Pulmonary artery endothelial cell (primary cell): ENCODE data around the gene PDE4DIP. TPM values are rescaled to one million over a fixed set of nuclear protein-coding genes. Genes with fewer than 3 reads are reported as not detected.
"Not testable (repeated sequence)": the region's sequence is repeated elsewhere in the genome, so short reads cannot be mapped to it uniquely, and the experiment has no call there.

Source experiments
- DNase-seq: peaks from one replicate; pipeline ENCODE4 v3.0.0-alpha.2; 2011; ENCODE audit warnings: low read depth, low spot score
- total RNA-seq: library from RNA; depleted of rRNA; stranded (reverse); fragments of >200 nt; gene quantifications from 2 replicates; pipeline ENCODE4 v1.2.3, GENCODE V29; 2014

The PDE4DIP gene
- total RNA-seq, 1 donor from 2014 or later, result 9.6 TPM

DNA sequence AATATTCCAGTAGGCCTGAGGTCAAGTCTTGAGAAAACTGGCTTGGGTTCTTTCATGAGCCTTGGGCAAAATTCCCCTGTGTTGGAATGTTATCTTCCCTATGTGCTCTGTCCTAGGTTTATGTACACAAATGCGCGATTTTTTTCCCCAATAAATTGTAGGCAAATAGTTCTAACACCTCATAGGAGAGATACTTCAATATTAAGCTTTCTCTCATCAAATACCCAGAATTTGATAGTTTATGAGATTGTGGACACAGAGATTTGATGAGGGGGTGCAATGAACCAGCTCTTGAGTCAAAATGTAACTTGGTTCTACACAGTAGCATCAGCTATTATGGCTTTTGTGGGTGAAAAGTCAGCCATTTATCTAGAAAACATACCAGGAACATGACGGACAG is 220.4 kb downstream of the PDE4DIP start:
- not testable (repeated sequence) for DNase-seq

DNA sequence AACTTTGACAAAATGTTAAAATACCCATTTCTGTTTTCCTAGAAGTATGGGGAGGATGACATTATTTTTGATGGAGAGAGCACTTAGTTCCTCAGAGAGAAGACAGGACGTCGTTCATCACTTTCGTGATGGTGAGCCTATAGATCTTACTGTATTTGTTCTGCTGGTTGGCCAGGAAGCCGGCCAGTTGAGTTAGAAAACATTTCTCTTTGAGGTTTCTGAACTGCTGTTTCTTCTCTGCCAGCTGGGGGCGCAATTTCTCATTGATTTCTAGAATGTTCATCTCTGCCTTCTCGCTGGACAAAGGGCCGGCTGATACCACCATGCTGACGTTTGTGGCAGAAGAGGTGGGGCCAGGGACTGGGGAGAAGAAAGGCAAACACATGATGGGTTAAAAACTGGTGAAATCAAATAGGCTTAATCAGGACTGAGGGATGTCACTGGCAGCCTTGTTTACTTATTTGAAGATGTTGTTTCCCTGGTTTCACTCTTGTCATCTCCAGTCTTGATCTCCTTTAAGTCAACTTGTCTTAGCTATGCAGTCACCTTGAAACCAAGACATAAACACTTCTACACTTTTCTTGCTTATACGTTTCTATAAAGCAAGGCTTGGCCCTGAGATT is 231.4 kb downstream of the PDE4DIP start:
- not testable (repeated sequence) for DNase-seq

Other genes with a start within 250 kb of the PDE4DIP start
- 15.4 and 17.0 TPM in 2 replicates for gene NBPF14, start 248.4 kb upstream of the PDE4DIP start, total RNA-seq
- gene NUDT4B, start 95.7 kb upstream of the PDE4DIP start, total RNA-seq, result 21.8 and 50.6 TPM in 2 replicates